H1 (cell line): ENCODE measurements around the gene REG1A. TPM values are rescaled to one million over a fixed set of nuclear protein-coding genes. Genes with fewer than 3 reads are reported as not detected.

ENCODE experiments used
- CTCF ChIA-PET: fragments of 300-600 bp; sonication (Branson Sonifier 250); formaldehyde crosslinking; loops from one replicate; lab custom pipeline; 2021; ENCODE audit not compliant: partially characterized antibody; lab: Charles Lee
- POLR2A ChIA-PET: fragments of 300-600 bp; sonication (Branson Sonifier 250); formaldehyde crosslinking; loops from one replicate; lab custom pipeline; 2021; ENCODE audit warnings: inconsistent platforms; ENCODE audit not compliant: partially characterized antibody; lab: Charles Lee
- DNase-seq, 2 experiments: peaks; one replicate each; pipeline versions ENCODE4 v3.0.0 to v3.0.0-alpha.2; 2010 to 2022; ENCODE audit warnings: low spot score in 2 of 2, low read depth in 1 of 2, mixed read lengths in 1 of 2
- FAIRE-seq: peaks from 2 replicates; lab custom pipeline; 2011; peaks lifted over from hg19 to GRCh38; lab: Jason Lieb, UNC
- H2AFZ ChIP-seq: 2 replicates; pipeline ENCODE4 v1.8.1; 2012; ENCODE audit warnings: low read length, inconsistent platforms
- H2AK5ac ChIP-seq: 2 replicates; pipeline ENCODE4 v1.6.1; 2013; ENCODE audit warnings: low read depth, low read length
- H2BK120ac ChIP-seq: replicated peaks from 2 replicates; pipeline ENCODE3; 2013; ENCODE audit warnings: low read depth, low read length, inconsistent platforms
- H2BK12ac ChIP-seq: 2 replicates; pipeline ENCODE4 v1.6.1; 2013; ENCODE audit warnings: low read depth, low read length
- H2BK15ac ChIP-seq: 2 replicates; pipeline ENCODE4 v1.6.1; 2013; ENCODE audit warnings: low read length
- H2BK20ac ChIP-seq: 2 replicates; pipeline ENCODE4 v1.6.1; 2013; ENCODE audit warnings: low read length
- H2BK5ac ChIP-seq: 2 replicates; pipeline ENCODE4 v1.6.1; 2013; ENCODE audit warnings: low read depth, low read length
- H3K14ac ChIP-seq: 2 replicates; pipeline ENCODE4 v1.6.1; 2013; ENCODE audit warnings: inconsistent platforms; ENCODE audit not compliant: insufficient read length
- H3K18ac ChIP-seq: 2 replicates; pipeline ENCODE4 v1.6.1; 2013; ENCODE audit warnings: low read length; ENCODE audit errors: extremely low read depth
- H3K23ac ChIP-seq: 2 replicates; pipeline ENCODE4 v1.6.1; 2013; ENCODE audit warnings: inconsistent platforms; ENCODE audit not compliant: insufficient read length
- H3K23me2 ChIP-seq: 2 replicates; pipeline ENCODE4 v1.6.1; 2013; ENCODE audit warnings: low read depth, low read length
- H3K27ac ChIP-seq: 2 replicates; pipeline ENCODE4 v1.6.1; 2011; ENCODE audit warnings: low read depth, low read length, inconsistent platforms
- H3K27me3 ChIP-seq, 4 experiments: replicated peaks in 1 of 4; 1 replicate in 1 of 4; 2 replicates in 3 of 4; pipeline versions ENCODE4 v1.6.1 to v1.8.1; 2011 to 2013; ENCODE audit warnings: low read length in 3 of 4, mild to moderate bottlenecking in 3 of 4, inconsistent platforms in 2 of 4, mixed read lengths in 2 of 4, moderate library complexity in 1 of 4; ENCODE audit not compliant: control insufficient read depth in 3 of 4, insufficient read depth in 3 of 4; ENCODE audit errors: extremely low read depth in 1 of 4
- H3K36me3 ChIP-seq, 4 experiments: 2 replicates each; pipeline versions ENCODE4 v1.6.1 to v1.8.1; 2011 to 2013; ENCODE audit warnings: mild to moderate bottlenecking in 4 of 4, low read length in 3 of 4, moderate library complexity in 2 of 4, control low read depth in 1 of 4, inconsistent platforms in 1 of 4; ENCODE audit not compliant: insufficient read depth in 4 of 4, control insufficient read depth in 2 of 4
- H3K4ac ChIP-seq: replicated peaks from 2 replicates; pipeline ENCODE3; 2013; ENCODE audit warnings: low read length, low read depth, mixed read lengths, inconsistent platforms; ENCODE audit not compliant: insufficient read length
- H3K4me1 ChIP-seq, 4 experiments: replicated peaks in 1 of 4; 1 replicate in 1 of 4; 2 replicates in 3 of 4; pipeline versions ENCODE4 v1.6.1 to v1.8.1; 2011 to 2013; ENCODE audit warnings: low read length in 3 of 4, inconsistent platforms in 2 of 4, mixed read lengths in 1 of 4; ENCODE audit not compliant: insufficient read depth in 4 of 4, control insufficient read depth in 3 of 4
- H3K4me2 ChIP-seq, 2 experiments: 2 replicates each; pipeline versions ENCODE4 v1.6.1 to v1.8.1; 2011 to 2013; ENCODE audit warnings: low read depth in 2 of 2, low read length in 2 of 2, control low read depth in 1 of 2, inconsistent platforms in 1 of 2, mild to moderate bottlenecking in 1 of 2; ENCODE audit not compliant: insufficient read depth in 1 of 2
- H3K4me3 ChIP-seq, 4 experiments: fragments of 200-600, 300-600 bp in 1 of 4; sonication (generic), shearing (Covaris generic), sonication (Bioruptor Twin) in 1 of 4; 2 replicates each; pipeline versions ENCODE4 v1.5.1 to v1.8.1; 2011 to 2016; ENCODE audit warnings: low read length in 4 of 4, low read depth in 3 of 4, control low read depth in 2 of 4, inconsistent platforms in 2 of 4, mild to moderate bottlenecking in 2 of 4, mixed read lengths in 1 of 4, moderate library complexity in 1 of 4; ENCODE audit not compliant: insufficient read depth in 2 of 4; ENCODE audit errors: extremely low read depth in 1 of 4
- H3K56ac ChIP-seq: replicated peaks from 2 replicates; pipeline ENCODE3; 2013; ENCODE audit warnings: low read depth, mild to moderate bottlenecking, mixed read lengths, low read length, inconsistent platforms; ENCODE audit not compliant: insufficient read length
- H3K79me1 ChIP-seq: 2 replicates; pipeline ENCODE4 v1.6.1; 2013; ENCODE audit warnings: low read depth, low read length, control low read depth
- H3K79me2 ChIP-seq, 2 experiments: 2 replicates each; pipeline versions ENCODE4 v1.6.1 to v1.8.1; 2012 to 2013; ENCODE audit warnings: low read length in 2 of 2, mild to moderate bottlenecking in 2 of 2, inconsistent platforms in 1 of 2; ENCODE audit not compliant: insufficient read depth in 2 of 2, control insufficient read depth in 1 of 2
- H3K9ac ChIP-seq, 4 experiments: replicated peaks in 1 of 4; 1 replicate in 1 of 4; 2 replicates in 3 of 4; pipeline versions ENCODE4 v1.6.1 to v1.8.1; 2011 to 2013; ENCODE audit warnings: low read depth in 3 of 4, low read length in 3 of 4, control low read depth in 2 of 4, mild to moderate bottlenecking in 2 of 4, moderate library complexity in 2 of 4, inconsistent platforms in 1 of 4; ENCODE audit errors: extremely low read depth in 1 of 4
- H3K9me3 ChIP-seq, 2 experiments: 2 replicates each; pipeline versions ENCODE4 v1.6.1 to v1.8.1; 2012 to 2013; ENCODE audit warnings: mild to moderate bottlenecking in 2 of 2, moderate library complexity in 2 of 2, control low read depth in 1 of 2, inconsistent platforms in 1 of 2, low read depth in 1 of 2, low read length in 1 of 2, mixed read lengths in 1 of 2; ENCODE audit not compliant: insufficient read depth in 2 of 2
- H4K20me1 ChIP-seq, 2 experiments: replicated peaks in 1 of 2; 2 replicates each; pipeline versions ENCODE3 to v1.8.1; 2011 to 2013; ENCODE audit warnings: inconsistent platforms in 2 of 2, low read length in 2 of 2, mild to moderate bottlenecking in 1 of 2; ENCODE audit not compliant: insufficient read depth in 2 of 2, control insufficient read depth in 1 of 2
- H4K5ac ChIP-seq: 2 replicates; pipeline ENCODE4 v1.6.1; 2013; ENCODE audit warnings: low read length, low read depth, mixed read lengths, inconsistent platforms; ENCODE audit not compliant: insufficient read length
- H4K8ac ChIP-seq: 2 replicates; pipeline ENCODE4 v1.8.0; 2013; ENCODE audit warnings: mild to moderate bottlenecking, moderate library complexity, low read length, inconsistent platforms; ENCODE audit not compliant: insufficient read depth; ENCODE audit errors: extremely low read depth
- H4K91ac ChIP-seq: replicated peaks from 2 replicates; pipeline ENCODE3; 2013; ENCODE audit warnings: low read length, mixed read lengths, inconsistent platforms; ENCODE audit not compliant: insufficient read length
- ASH2L ChIP-seq: fragments of 200-600, 300-600 bp; sonication (generic); IDR thresholded peaks from one replicate; pipeline ENCODE4 v1.7.1; 2017; ENCODE audit warnings: low read length
- BRCA1 ChIP-seq: IDR thresholded peaks from 2 replicates; pipeline ENCODE4 v1.6.1; 2012; ENCODE audit warnings: low read depth, low read length, improper control_type of control experiment
- EZH2 ChIP-seq: fragments of 200-600 bp; sonication (generic); IDR thresholded peaks from 2 replicates; pipeline ENCODE4 v1.7.1; 2012; ENCODE audit warnings: low read depth, mild to moderate bottlenecking, moderate library complexity, low read length, inconsistent platforms; ENCODE audit not compliant: severe bottlenecking
- GTF2F1 ChIP-seq: IDR thresholded peaks from 2 replicates; pipeline ENCODE4 v1.6.1; 2012; ENCODE audit warnings: low read depth, low read length, improper control_type of control experiment, borderline replicate concordance
- HDAC2 ChIP-seq, 2 experiments: fragments of 300-600 bp in 1 of 2; sonication (generic) in 1 of 2; IDR thresholded peaks; 2 replicates each; pipeline ENCODE4 v1.6.1; 2011 to 2012; ENCODE audit warnings: low read depth in 2 of 2, low read length in 2 of 2, mild to moderate bottlenecking in 2 of 2, moderate library complexity in 2 of 2, borderline replicate concordance in 1 of 2, inconsistent platforms in 1 of 2
- HDAC6 ChIP-seq: IDR thresholded peaks from one replicate; pipeline ENCODE4 v1.7.1; 2012; ENCODE audit warnings: low read depth, mild to moderate bottlenecking, inconsistent platforms, low read length, moderate library complexity
- KDM1A ChIP-seq: fragments of 200-600, 300-600 bp; sonication (generic); IDR thresholded peaks from 2 replicates; pipeline ENCODE4 v1.7.1; 2016; ENCODE audit warnings: mild to moderate bottlenecking, low read length, borderline replicate concordance
- NANOG ChIP-seq: IDR thresholded peaks from 2 replicates; pipeline ENCODE4 v1.6.1; 2011; ENCODE audit warnings: low read length, low read depth, mild to moderate bottlenecking, inconsistent platforms; ENCODE audit not compliant: insufficient read depth, poor library complexity, severe bottlenecking
- POLR2AphosphoS5 ChIP-seq: IDR thresholded peaks from 2 replicates; pipeline ENCODE4 v1.6.1; 2011; ENCODE audit warnings: low read depth, low read length
- RBBP5 ChIP-seq: IDR thresholded peaks from 2 replicates; pipeline ENCODE4 v1.7.1; 2012; ENCODE audit warnings: low read depth, mild to moderate bottlenecking, inconsistent platforms, low read length, moderate library complexity, borderline replicate concordance
- TAF1 ChIP-seq: IDR thresholded peaks from 2 replicates; pipeline ENCODE4 v1.6.1; 2011; ENCODE audit warnings: mild to moderate bottlenecking, low read depth, low read length
- TEAD4 ChIP-seq: IDR thresholded peaks from 2 replicates; pipeline ENCODE4 v1.6.1; 2012; ENCODE audit warnings: low read depth, low read length, inconsistent platforms, mixed read lengths
- WGBS, 2 experiments: shearing (Covaris generic) in 1 of 2; methylation state at CpG; one replicate each; pipeline versions ENCODE4 v1.1.6 to v1.1.7; 2013 to 2015; ENCODE audit warnings: low lambda C conversion rate in 2 of 2, mixed read lengths in 2 of 2, inconsistent platforms in 1 of 2, low coverage in 1 of 2, missing lambda C conversion rate in 1 of 2; ENCODE audit not compliant: insufficient replicate concordance in 2 of 2, insufficient coverage in 1 of 2, insufficient read length in 1 of 2; ENCODE audit errors: extremely low coverage in 1 of 2, missing lambda C conversion rate in 1 of 2; 5-methylcytosine and 5-hydroxymethylcytosine counted together
- polyA plus RNA-seq, 7 experiments: library from polyadenylated mRNA; depleted of rRNA in 3 of 7; stranded (reverse) in 5 of 7; unstranded in 2 of 7; fragments of >200 nt in 5 of 7; fragments of 200-250 nt in 2 of 7; gene quantifications; 1 replicate in 5 of 7; 2 replicates in 1 of 7; 4 replicates in 1 of 7; pipeline versions ENCODE4 v1.2.1 to v1.2.3, GENCODE V29; 2011 to 2013; ENCODE audit warnings: missing spikeins in 2 of 7, mixed read lengths in 2 of 7
- total RNA-seq: library from RNA; stranded (reverse); fragmentation: NEBNext Ultra II Directional; extraction: Animal tissue kit (Norgen Biotek cat#: 25700); gene quantifications from 2 replicates; pipeline ENCODE4 v1.2.1, GENCODE V29; 2021
- TF ChIP-seq, protein P1 (sequence below): IDR thresholded peaks from 2 replicates; pipeline ENCODE4 v1.6.1; 2012; ENCODE audit warnings: inconsistent platforms

REG1A gene
- total and polyA plus RNA-seq, 2 of the 8 experiments (the other 6 are each of a cell fraction or from before 2014, with no cell fraction given), result not detected

GRCh38 chr2:79100285-79100684, 20.0 kb upstream of the REG1A start:
- Histone ChIP-seq H3K4me1 (no peaks in the 10 kb centered on the region), H2BK5ac (no peak overlapping the region), H3K4me3 (no peak overlapping the region), H3K79me2 (no peaks in the 10 kb centered on the region), H3K23me2 (peaks cover 2% of the 10 kb centered on the region; the same call in 1 of the 2 replicates), H3K27me3 (no peaks in the 10 kb centered on the region), H2BK12ac (no peak overlapping the region), H3K4ac (no peak overlapping the region), H4K5ac (no peak overlapping the region), H3K14ac (no peak overlapping the region), H2BK120ac (no peak overlapping the region), H3K4me2 (no peak overlapping the region), H2AK5ac (no peak overlapping the region), H3K36me3 (no peaks in the 10 kb centered on the region), H2BK15ac (no peak overlapping the region), H3K18ac (no peak overlapping the region), H3K56ac (no peak overlapping the region), H4K8ac (no peak overlapping the region), H3K79me1 (no peaks in the 10 kb centered on the region), H3K9me3 (peaks cover 9 to 11% of the 10 kb centered on the region in 2 experiments; a peak in 3 of 4 replicates), H3K27ac (no peak overlapping the region), H2BK20ac (no peak overlapping the region), H2AFZ (no peak overlapping the region), H4K20me1 (no peaks in the 10 kb centered on the region), H4K91ac (no peak overlapping the region), H3K23ac (no peak overlapping the region), H3K9ac (no peak overlapping the region)
- CTCF ChIA-PET, result interaction anchor here (0.6 kb wide), 1 partner anchor 105 kb away, joined by 3 read pairs; no protein-coding TSS in a partner anchor
- no peak for DNase-seq
- POLR2A ChIA-PET, result interaction anchor here (0.6 to 0.8 kb wide), 2 partner anchors 41 to 321 kb away, joined by 3 to 4 read pairs; no protein-coding TSS in a partner anchor
- no peak for FAIRE-seq
- 87% methylated on average over 1 of the region's 1 CpG; no CpG with 5 or more reads in 1 of the 2 experiments for WGBS, 2 experiments
- no peak for TF ChIP-seq POLR2AphosphoS5
- TF ChIP-seq TEAD4, result no peak
- TF ChIP-seq NANOG, result no peak
- TF ChIP-seq GTF2F1, result no peak
- TF ChIP-seq TAF1, result no peak
- TF ChIP-seq HDAC6, result no peak
- TF ChIP-seq HDAC2 (IDR thresholded peaks at IDR 0.05; ENCODE audit: borderline replicate concordance in 1 of 2, low read depth in 2 of 2, low read length in 2 of 2), result no peak
- no peak for TF ChIP-seq KDM1A
- TF ChIP-seq BRCA1, result no peak
- no peak for TF ChIP-seq RBBP5
- TF ChIP-seq ASH2L, result no peak
- TF ChIP-seq, protein P1, sequence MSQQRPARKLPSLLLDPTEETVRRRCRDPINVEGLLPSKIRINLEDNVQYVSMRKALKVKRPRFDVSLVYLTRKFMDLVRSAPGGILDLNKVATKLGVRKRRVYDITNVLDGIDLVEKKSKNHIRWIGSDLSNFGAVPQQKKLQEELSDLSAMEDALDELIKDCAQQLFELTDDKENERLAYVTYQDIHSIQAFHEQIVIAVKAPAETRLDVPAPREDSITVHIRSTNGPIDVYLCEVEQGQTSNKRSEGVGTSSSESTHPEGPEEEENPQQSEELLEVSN, result no peak
- TF ChIP-seq EZH2, result no peak
